ENCODE data around the gene ELF5. TPM values are rescaled to one million over a fixed set of nuclear protein-coding genes. Genes with fewer than 3 reads are reported as not detected.
A peak's percentile ranks its signal among the peaks of the same experiment; 100 is the strongest.

The ELF5 gene
- total and polyA plus RNA-seq, 5 donors from 2014 or later, result not detected

DNA sequence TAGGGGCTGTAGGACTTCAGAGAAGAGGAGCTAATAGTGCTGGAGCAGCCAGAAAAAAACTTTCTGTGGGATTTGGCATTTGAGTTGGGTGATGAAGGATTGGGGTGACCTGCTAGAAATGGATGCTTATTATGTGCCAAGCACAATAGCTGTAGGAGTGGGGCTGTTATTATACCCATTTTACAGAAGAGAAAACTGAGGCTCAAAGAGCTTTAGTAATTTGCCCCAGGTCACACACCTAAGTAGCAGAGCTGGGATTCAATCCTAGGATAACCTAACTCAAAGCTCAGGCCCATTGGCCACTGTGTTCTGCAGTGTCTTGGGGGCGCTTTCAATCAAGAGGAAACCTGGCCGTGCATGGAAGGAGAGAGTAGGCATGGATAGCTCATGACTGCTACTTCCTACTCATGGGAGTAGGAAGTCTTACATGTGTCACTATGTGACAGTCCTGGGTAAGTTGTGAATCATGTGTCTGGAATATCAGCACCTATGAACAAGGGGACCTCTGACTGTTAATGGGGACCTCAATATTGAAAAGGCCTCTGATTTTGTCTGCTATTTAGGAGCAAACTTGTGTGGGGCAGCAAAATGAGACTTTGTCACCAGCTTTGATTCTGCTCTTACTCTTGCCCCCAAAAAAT is 6.1 kb upstream of the ELF5 start:
- Mint-ChIP-seq H3K9me3 (no peaks in the 10 kb centered on the region), H3K27me3 (no peaks in the 10 kb centered on the region), H3K4me1 (no peaks in the 10 kb centered on the region), H3K27ac (no peak overlapping the region), H3K4me3 (no peak overlapping the region), H3K36me3 (no peaks in the 10 kb centered on the region)
- Histone ChIP-seq H3K9me3 (ENCODE audit: control insufficient read depth in 2 of 2, low read length in 2 of 2) (no peaks in the 10 kb centered on the region), H3K4me3 (ENCODE audit: low read depth, low read length) (no peak overlapping the region), H3K4me1 (ENCODE audit: control insufficient read depth, insufficient read depth, low read length, poor library complexity, severe bottlenecking) (no peaks in the 10 kb centered on the region), H3K27ac (ENCODE audit: insufficient read depth, low read length, poor library complexity, severe bottlenecking) (no peak overlapping the region), H3K36me3 (ENCODE audit: control insufficient read depth, insufficient read depth, low read length) (no peaks in the 10 kb centered on the region), H3K27me3 (ENCODE audit: control insufficient read depth, insufficient read depth, low read length) (peaks cover 2% of the 10 kb centered on the region)
- no peak for ATAC-seq (ENCODE audit: low read depth in 2 of 2)
- DNase-seq, result no peak

DNA sequence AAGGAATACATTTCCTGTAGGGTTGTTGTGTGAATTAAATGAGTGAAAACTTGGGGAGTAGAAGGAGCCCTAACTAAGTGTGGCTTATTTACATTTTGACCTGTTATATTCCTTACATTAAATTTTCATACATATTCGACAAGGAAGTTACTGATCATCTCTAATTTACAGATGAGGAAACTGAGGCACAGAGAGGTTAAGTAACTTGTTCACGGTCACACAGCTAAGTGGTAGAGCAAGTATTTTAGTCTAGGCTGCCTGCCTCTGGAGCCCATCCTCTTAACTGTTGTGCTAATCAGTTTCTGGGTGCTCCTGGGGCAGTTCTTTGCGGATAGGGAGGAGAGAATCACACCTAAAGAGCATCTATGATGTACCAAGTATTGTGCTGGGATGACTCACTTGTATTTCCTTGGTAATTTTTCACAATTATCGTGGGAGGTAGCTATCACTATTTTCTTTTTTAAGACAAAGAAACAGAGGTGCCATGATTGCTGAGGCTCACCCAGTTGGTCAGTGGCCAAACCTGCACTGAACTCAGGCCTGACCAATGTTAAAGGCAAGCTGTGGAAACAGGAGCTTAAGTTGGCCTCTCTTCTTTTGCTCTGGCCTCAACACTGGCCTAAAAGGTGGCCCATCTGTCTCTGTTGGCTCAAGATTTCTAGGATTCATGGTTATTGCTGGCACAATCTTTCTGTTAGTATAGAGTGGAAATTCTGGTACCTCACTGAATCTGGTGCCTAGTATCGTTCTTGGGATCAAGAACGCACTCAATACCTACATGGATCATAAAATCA is 2.9 kb upstream of the ELF5 start:
- no peaks in the 10 kb centered on the region for H3K4me1 ChIP-seq (ENCODE audit: control insufficient read depth, insufficient read depth, low read length, poor library complexity, severe bottlenecking)
- Mint-ChIP-seq H3K27me3 (no peaks in the 10 kb centered on the region), H3K4me1 (no peaks in the 10 kb centered on the region), H3K27ac (no peak overlapping the region), H3K9me3 (no peaks in the 10 kb centered on the region), H3K36me3 (no peaks in the 10 kb centered on the region), H3K4me3 (no peak overlapping the region)
- H3K36me3 ChIP-seq (ENCODE audit: control insufficient read depth, insufficient read depth, low read length), result no peaks in the 10 kb centered on the region
- peaks cover 2% of the 10 kb centered on the region for H3K27me3 ChIP-seq (ENCODE audit: control insufficient read depth, insufficient read depth, low read length)
- no peak overlapping the region for H3K4me3 ChIP-seq (ENCODE audit: low read depth, low read length)
- no peaks in the 10 kb centered on the region for H3K9me3 ChIP-seq (ENCODE audit: control insufficient read depth in 2 of 2, low read length in 2 of 2)
- H3K27ac ChIP-seq (ENCODE audit: insufficient read depth, low read length, poor library complexity, severe bottlenecking), result no peak overlapping the region
- DNase-seq (no peak), ATAC-seq (ENCODE audit: low read depth in 2 of 2) (no peak)

DNA sequence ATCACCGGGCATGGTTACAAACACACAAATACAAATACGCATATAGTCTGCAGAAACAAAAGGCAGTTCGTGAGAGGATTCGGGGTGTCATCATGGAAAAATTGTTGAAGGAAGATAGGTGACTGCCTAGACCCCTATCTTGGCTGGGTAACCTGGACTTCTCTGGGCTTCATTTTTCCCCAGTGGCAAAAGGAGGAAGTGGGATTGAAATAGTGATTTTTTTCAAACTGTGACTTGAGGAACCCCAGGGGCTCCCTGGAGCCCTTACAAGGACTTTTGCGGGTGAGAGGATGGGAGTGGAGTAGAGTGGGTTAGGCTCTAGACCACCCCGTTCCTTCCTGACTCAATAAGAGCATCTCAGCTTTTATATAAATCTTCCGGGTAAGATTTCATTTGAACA is 1.0 kb upstream of the ELF5 start:
- peaks cover 2% of the 10 kb centered on the region for H3K27me3 ChIP-seq (ENCODE audit: control insufficient read depth, insufficient read depth, low read length)

GRCh38 chr11:34512840-34513681 is 533 bp downstream of the ELF5 start:
- Mint-ChIP-seq H3K27ac (no peak overlapping the region), H3K4me3 (no peak overlapping the region), H3K4me1 (no peaks in the 10 kb centered on the region), H3K9me3 (no peaks in the 10 kb centered on the region), H3K36me3 (no peaks in the 10 kb centered on the region), H3K27me3 (no peaks in the 10 kb centered on the region)
- no peaks in the 10 kb centered on the region for H3K36me3 ChIP-seq (ENCODE audit: control insufficient read depth, insufficient read depth, low read length)
- H3K9me3 ChIP-seq (ENCODE audit: control insufficient read depth in 2 of 2, low read length in 2 of 2), result no peaks in the 10 kb centered on the region
- H3K4me1 ChIP-seq (ENCODE audit: control insufficient read depth, insufficient read depth, low read length, poor library complexity, severe bottlenecking), result no peaks in the 10 kb centered on the region
- no peak overlapping the region for H3K27ac ChIP-seq (ENCODE audit: insufficient read depth, low read length, poor library complexity, severe bottlenecking)
- peak in 2 of 3 donors; percentile 24 to 55 for DNase-seq
- ATAC-seq (ENCODE audit: low read depth in 2 of 2), result peak in 1 of 2 donors; percentile 59
- no peak overlapping the region for H3K4me3 ChIP-seq (ENCODE audit: low read depth, low read length)
- peaks cover 2% of the 10 kb centered on the region for H3K27me3 ChIP-seq (ENCODE audit: control insufficient read depth, insufficient read depth, low read length)

More for the DNA sequence above, 1.0 kb upstream of the ELF5 start:
- Mint-ChIP-seq H3K4me3 (no peak overlapping the region), H3K36me3 (no peaks in the 10 kb centered on the region), H3K4me1 (no peaks in the 10 kb centered on the region), H3K27ac (no peak overlapping the region), H3K27me3 (no peaks in the 10 kb centered on the region), H3K9me3 (no peaks in the 10 kb centered on the region)
- Histone ChIP-seq H3K4me1 (ENCODE audit: control insufficient read depth, insufficient read depth, low read length, poor library complexity, severe bottlenecking) (no peaks in the 10 kb centered on the region), H3K4me3 (ENCODE audit: low read depth, low read length) (no peak overlapping the region), H3K36me3 (ENCODE audit: control insufficient read depth, insufficient read depth, low read length) (no peaks in the 10 kb centered on the region), H3K9me3 (ENCODE audit: control insufficient read depth in 2 of 2, low read length in 2 of 2) (no peaks in the 10 kb centered on the region), H3K27ac (ENCODE audit: insufficient read depth, low read length, poor library complexity, severe bottlenecking) (no peak overlapping the region)
- ATAC-seq (ENCODE audit: low read depth in 2 of 2), result no peak
- DNase-seq, result no peak

- Mint-ChIP-seq H3K27me3 (no peaks in the 10 kb centered on the region), H3K9me3 (no peaks in the 10 kb centered on the region), H3K36me3 (no peaks in the 10 kb centered on the region), H3K4me3 (no peak overlapping the region), H3K27ac (no peak overlapping the region), H3K4me1 (no peaks in the 10 kb centered on the region)
- no peak for ATAC-seq (ENCODE audit: low read depth in 2 of 2)
- DNase-seq, result no peak
- no peaks in the 10 kb centered on the region for H3K9me3 ChIP-seq (ENCODE audit: control insufficient read depth in 2 of 2, low read length in 2 of 2)
- no peaks in the 10 kb centered on the region for H3K4me1 ChIP-seq (ENCODE audit: control insufficient read depth, insufficient read depth, low read length, poor library complexity, severe bottlenecking)
- no peaks in the 10 kb centered on the region for H3K27me3 ChIP-seq (ENCODE audit: control insufficient read depth, insufficient read depth, low read length)
- no peaks in the 10 kb centered on the region for H3K36me3 ChIP-seq (ENCODE audit: control insufficient read depth, insufficient read depth, low read length)
- H3K4me3 ChIP-seq (ENCODE audit: low read depth, low read length), result no peak overlapping the region
- H3K27ac ChIP-seq (ENCODE audit: insufficient read depth, low read length, poor library complexity, severe bottlenecking), result no peak overlapping the region
Measured at GRCh38 chr11:34510673-34511072, 2.9 kb downstream of the ELF5 start.

- Mint-ChIP-seq H3K36me3 (no peaks in the 10 kb centered on the region), H3K4me3 (no peak overlapping the region), H3K27ac (no peak overlapping the region), H3K4me1 (no peaks in the 10 kb centered on the region), H3K27me3 (no peaks in the 10 kb centered on the region), H3K9me3 (no peaks in the 10 kb centered on the region)
- no peak for DNase-seq
- H3K4me1 ChIP-seq (ENCODE audit: control insufficient read depth, insufficient read depth, low read length, poor library complexity, severe bottlenecking), result no peaks in the 10 kb centered on the region
- H3K36me3 ChIP-seq (ENCODE audit: control insufficient read depth, insufficient read depth, low read length), result no peaks in the 10 kb centered on the region
- no peak overlapping the region for H3K27ac ChIP-seq (ENCODE audit: insufficient read depth, low read length, poor library complexity, severe bottlenecking)
- no peaks in the 10 kb centered on the region for H3K27me3 ChIP-seq (ENCODE audit: control insufficient read depth, insufficient read depth, low read length)
- no peak overlapping the region for H3K4me3 ChIP-seq (ENCODE audit: low read depth, low read length)
- H3K9me3 ChIP-seq (ENCODE audit: control insufficient read depth in 2 of 2, low read length in 2 of 2), result no peaks in the 10 kb centered on the region
- no peak for ATAC-seq (ENCODE audit: low read depth in 2 of 2)
Measured at GRCh38 chr11:34510218-34510617, 3.4 kb downstream of the ELF5 start.

- Mint-ChIP-seq H3K27me3 (no peaks in the 10 kb centered on the region), H3K9me3 (no peaks in the 10 kb centered on the region), H3K36me3 (no peaks in the 10 kb centered on the region), H3K4me3 (no peak overlapping the region), H3K27ac (no peak overlapping the region), H3K4me1 (no peaks in the 10 kb centered on the region)
- Histone ChIP-seq H3K4me3 (ENCODE audit: low read depth, low read length) (no peak overlapping the region), H3K36me3 (ENCODE audit: control insufficient read depth, insufficient read depth, low read length) (no peaks in the 10 kb centered on the region), H3K27me3 (ENCODE audit: control insufficient read depth, insufficient read depth, low read length) (no peaks in the 10 kb centered on the region), H3K9me3 (ENCODE audit: control insufficient read depth in 2 of 2, low read length in 2 of 2) (no peaks in the 10 kb centered on the region), H3K4me1 (ENCODE audit: control insufficient read depth, insufficient read depth, low read length, poor library complexity, severe bottlenecking) (no peaks in the 10 kb centered on the region), H3K27ac (ENCODE audit: insufficient read depth, low read length, poor library complexity, severe bottlenecking) (no peak overlapping the region)
- DNase-seq (no peak), ATAC-seq (ENCODE audit: low read depth in 2 of 2) (no peak)
Measured at GRCh38 chr11:34509336-34509876, 4.2 kb downstream of the ELF5 start.
